PC-3 (cell line): ENCODE results near the gene ROCK2.
"Not testable (repeated sequence)": the region's sequence is repeated elsewhere in the genome, so short reads cannot be mapped to it uniquely, and the experiment has no call there.

ENCODE experiments used
- CTCF ChIP-seq: fragments of 300-600 bp; sonication (generic); conservative IDR thresholded peaks from 2 replicates; pipeline ENCODE4 v1.5.1; 2017; ENCODE audit warnings: antibody characterized with exemption, low read depth, mild to moderate bottlenecking, low read length
- EZH2 ChIP-seq: fragments of 300-600 bp; sonication (generic); IDR thresholded peaks from one replicate; pipeline ENCODE4 v1.6.1; 2017; ENCODE audit warnings: antibody characterized with exemption, mild to moderate bottlenecking, low read length; ENCODE audit not compliant: unreplicated experiment
- EZH2phosphoT487 ChIP-seq: fragments of 300-600 bp; sonication (generic); IDR thresholded peaks from 2 replicates; pipeline ENCODE4 v1.6.1; 2018; ENCODE audit warnings: mild to moderate bottlenecking, antibody characterized with exemption, low read length, borderline replicate concordance

DNA sequence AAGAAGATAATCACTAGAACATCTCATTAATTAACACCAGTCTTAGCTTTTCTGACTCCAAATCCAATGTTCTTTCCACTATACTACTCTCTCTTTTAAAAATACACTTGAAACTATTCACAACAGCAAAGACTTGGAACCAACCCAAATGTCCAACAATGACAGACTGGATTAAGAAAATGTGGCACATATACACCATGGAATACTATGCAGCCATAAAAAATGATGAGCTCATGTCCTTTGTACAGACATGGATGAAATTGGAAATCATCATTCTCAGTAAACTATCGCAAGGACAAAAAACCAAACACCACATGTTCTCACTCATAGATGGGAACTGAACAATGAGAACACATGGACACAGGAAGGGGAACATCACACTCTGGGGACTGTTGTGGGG is 15.9 kb downstream of the ROCK2 start:
- TF ChIP-seq CTCF, EZH2, EZH2phosphoT487: not testable (repeated sequence)
